GM23338 (cell line): ENCODE results near the gene ATP8A2. TPM values are rescaled to one million over a fixed set of nuclear protein-coding genes. Genes with fewer than 3 reads are reported as not detected.

Experiments used
- ATAC-seq: fragments of 200-7000 bp; cut with Tn5 transposase; 3 replicates; pipeline ENCODE4 v1.9.1; 2020
- DNase-seq: peaks from one replicate; pipeline ENCODE4 v3.0.0-alpha.2; 2015; ENCODE audit warnings: low spot score
- H2AFZ ChIP-seq: fragments of 200-600 bp; sonication (generic); 2 replicates; pipeline ENCODE4 v1.8.0; 2016; ENCODE audit warnings: antibody characterized with exemption, mild to moderate bottlenecking, moderate library complexity
- H3F3A ChIP-seq: fragments of 200-600 bp; sonication (generic); replicated peaks from 2 replicates; pipeline ENCODE4 v1.8.0; 2017; ENCODE audit warnings: antibody characterized with exemption, mixed run types, low read depth
- H3K27ac ChIP-seq: fragments of 200-600 bp; sonication (generic); 2 replicates; pipeline ENCODE4 v1.6.1; 2016; ENCODE audit warnings: low read depth
- H3K27me3 ChIP-seq: fragments of 200-600 bp; sonication (generic); 2 replicates; pipeline ENCODE4 v1.8.0; 2016; ENCODE audit warnings: mild to moderate bottlenecking, mixed run types, moderate library complexity; ENCODE audit not compliant: insufficient read depth
- H3K36me3 ChIP-seq: fragments of 200-600 bp; sonication (generic); 2 replicates; pipeline ENCODE4 v1.8.0; 2016; ENCODE audit warnings: mild to moderate bottlenecking; ENCODE audit not compliant: insufficient read depth
- H3K4me1 ChIP-seq: fragments of 200-600 bp; sonication (generic); 2 replicates; pipeline ENCODE4 v1.8.0; 2016; ENCODE audit warnings: mild to moderate bottlenecking, moderate library complexity; ENCODE audit not compliant: insufficient read depth
- H3K4me2 ChIP-seq: fragments of 200-600 bp; sonication (generic); 2 replicates; pipeline ENCODE4 v1.7.1; 2017; ENCODE audit warnings: mixed run types
- H3K4me3 ChIP-seq: fragments of 200-600 bp; sonication (generic); 2 replicates; pipeline ENCODE4 v1.6.1; 2016; ENCODE audit warnings: mixed run types
- H3K79me2 ChIP-seq: fragments of 200-600 bp; sonication (generic); replicated peaks from 2 replicates; pipeline ENCODE4 v1.8.0; 2017; ENCODE audit warnings: mild to moderate bottlenecking; ENCODE audit not compliant: insufficient read depth
- H3K9me2 ChIP-seq: fragments of 200-600 bp; sonication (generic); 2 replicates; pipeline ENCODE4 v1.8.0; 2017; ENCODE audit not compliant: insufficient read depth
- H4K20me1 ChIP-seq: fragments of 200-600 bp; sonication (generic); replicated peaks from 2 replicates; pipeline ENCODE4 v1.8.0; 2017; ENCODE audit warnings: mild to moderate bottlenecking; ENCODE audit not compliant: insufficient read depth
- H3K27ac Mint-ChIP-seq: 2 replicates; pipeline ENCODE4 v1.8.0; 2020; ENCODE audit warnings: inconsistent platforms, mild to moderate bottlenecking, moderate library complexity, mixed read lengths
- H3K27me3 Mint-ChIP-seq: 3 replicates; pipeline ENCODE4 v1.8.0; 2022; ENCODE audit warnings: low read depth, mild to moderate bottlenecking, moderate library complexity, mixed read lengths, inconsistent platforms; ENCODE audit not compliant: insufficient read depth, poor library complexity
- H3K36me3 Mint-ChIP-seq: 3 replicates; pipeline ENCODE4 v1.8.0; 2021; ENCODE audit warnings: low read depth, mild to moderate bottlenecking, inconsistent platforms, moderate library complexity, mixed read lengths
- H3K4me1 Mint-ChIP-seq: 3 replicates; pipeline ENCODE4 v1.8.0; 2020; ENCODE audit warnings: mild to moderate bottlenecking, inconsistent platforms, mixed read lengths
- H3K4me3 Mint-ChIP-seq: 3 replicates; pipeline ENCODE4 v1.8.0; 2021; ENCODE audit warnings: moderate library complexity, mild to moderate bottlenecking, inconsistent platforms, mixed read lengths
- H3K9me3 Mint-ChIP-seq: 3 replicates; pipeline ENCODE4 v1.8.0; 2020; ENCODE audit warnings: moderate library complexity, mild to moderate bottlenecking, inconsistent platforms, mixed read lengths
- CREB1 ChIP-seq: fragments of 250-450 bp; sonication (Bioruptor Pico); IDR thresholded peaks from 2 replicates; pipeline ENCODE4 v1.5.0; 2020; ENCODE audit warnings: low read depth, mild to moderate bottlenecking, moderate library complexity
- CTCF ChIP-seq, 2 experiments: fragments of 200-600 bp in 1 of 2; sonication (generic) in 1 of 2; conservative IDR thresholded peaks; 2 replicates each; pipeline versions ENCODE4 v1.5.1 to v1.6.1; 2016 to 2017; ENCODE audit warnings: antibody characterized with exemption in 2 of 2, low read depth in 2 of 2, mild to moderate bottlenecking in 2 of 2, moderate library complexity in 1 of 2
- ETS1 ChIP-seq: IDR thresholded peaks from 2 replicates; pipeline ENCODE4 v1.6.1; 2016; ENCODE audit warnings: antibody characterized with exemption
- EZH2 ChIP-seq: fragments of 200-600 bp; sonication (generic); IDR thresholded peaks from one replicate; pipeline ENCODE4 v1.8.0; 2017; ENCODE audit warnings: antibody characterized with exemption, mild to moderate bottlenecking, low read depth; ENCODE audit not compliant: unreplicated experiment
- EZH2phosphoT487 ChIP-seq: fragments of 200-600 bp; sonication (generic); IDR thresholded peaks from one replicate; pipeline ENCODE4 v1.8.1; 2018; ENCODE audit warnings: antibody characterized with exemption; ENCODE audit not compliant: unreplicated experiment
- JUNB ChIP-seq: IDR thresholded peaks from one replicate; pipeline ENCODE4 v1.6.1; 2016; ENCODE audit warnings: antibody characterized with exemption; ENCODE audit not compliant: unreplicated experiment
- NANOG ChIP-seq: IDR thresholded peaks from 2 replicates; pipeline ENCODE4 v1.6.1; 2016; ENCODE audit warnings: antibody characterized with exemption, borderline replicate concordance
- POLR2AphosphoS5 ChIP-seq: IDR thresholded peaks from 2 replicates; pipeline ENCODE4 v1.6.1; 2016; ENCODE audit warnings: antibody characterized with exemption, low read depth
- REST ChIP-seq: IDR thresholded peaks from one replicate; pipeline ENCODE4 v1.6.1; 2018; ENCODE audit warnings: antibody characterized with exemption; ENCODE audit not compliant: unreplicated experiment
- STAT1 ChIP-seq: IDR thresholded peaks from one replicate; pipeline ENCODE4 v1.6.1; 2016; ENCODE audit warnings: antibody characterized with exemption; ENCODE audit not compliant: unreplicated experiment
- ZNF114 ChIP-seq: fragments of 250-450 bp; sonication (Bioruptor Pico); IDR thresholded peaks from 2 replicates; pipeline ENCODE4 v1.5.0; 2020; ENCODE audit warnings: mild to moderate bottlenecking, moderate library complexity
- ZNF331 ChIP-seq: fragments of 250-450 bp; sonication (Bioruptor Pico); IDR thresholded peaks from 2 replicates; pipeline ENCODE4 v1.5.0; 2020; ENCODE audit warnings: low read depth, mild to moderate bottlenecking, moderate library complexity
- ZNF462 ChIP-seq: fragments of 250-450 bp; sonication (Bioruptor Pico); IDR thresholded peaks from 2 replicates; pipeline ENCODE4 v1.5.0; 2020; ENCODE audit warnings: mild to moderate bottlenecking, moderate library complexity
- polyA plus RNA-seq: library from polyadenylated mRNA; unstranded; fragments of >200 nt; fragmentation: Nextera tagmentation; extraction: Ambion mirVana; gene quantifications from 2 replicates; pipeline ENCODE4 v1.2.1, GENCODE V29; 2016
- total RNA-seq: library from RNA; depleted of rRNA; stranded (reverse); fragments of >200 nt; shearing (Covaris generic); gene quantifications from 2 replicates; pipeline ENCODE4 v1.2.3, GENCODE V29; 2014

ATP8A2 gene
- total and polyA plus RNA-seq, 2 experiments from 2014 or later = 5.7 to 8.8 TPM

- H3K9me3 Mint-ChIP-seq = no peaks in the 10 kb centered on the region
- H4K20me1 ChIP-seq = no peaks in the 10 kb centered on the region
- H3K9me2 ChIP-seq = peaks cover 6% of the 10 kb centered on the region; the same call in 1 of the 2 replicates
- DNase-seq = no peak
- no peak overlapping the region for H3K4me3 ChIP-seq
- H3K27me3 Mint-ChIP-seq = peaks cover 2% of the 10 kb centered on the region
- H3K27ac Mint-ChIP-seq = no peak overlapping the region
- H3K4me2 ChIP-seq = no peak overlapping the region
- no peaks in the 10 kb centered on the region for H3K79me2 ChIP-seq
- H3K27ac ChIP-seq = no peak overlapping the region
- ATAC-seq = no peak
- no peaks in the 10 kb centered on the region for H3K36me3 Mint-ChIP-seq
- no peaks in the 10 kb centered on the region for H3K4me1 ChIP-seq
- no peaks in the 10 kb centered on the region for H3K27me3 ChIP-seq
- H3K4me1 Mint-ChIP-seq = peaks cover 9% of the 10 kb centered on the region
- H3K4me3 Mint-ChIP-seq = no peak overlapping the region
- TF ChIP-seq ZNF462 (CRISPR knock-in tag) = no peak
- TF ChIP-seq ZNF114 (CRISPR knock-in tag) = no peak
- TF ChIP-seq ZNF331 (CRISPR knock-in tag) = no peak
- no peak for TF ChIP-seq REST
- TF ChIP-seq ETS1 = no peak
- TF ChIP-seq CREB1 (CRISPR knock-in tag) = no peak
- TF ChIP-seq NANOG = no peak
- no peak for TF ChIP-seq EZH2
- TF ChIP-seq CTCF (conservative IDR thresholded peaks at IDR 0.05; ENCODE audit: low read depth in 2 of 2) = no peak
- no peak for TF ChIP-seq JUNB
- no peak for TF ChIP-seq STAT1
- TF ChIP-seq EZH2phosphoT487 = no peak
- TF ChIP-seq POLR2AphosphoS5 = no peak
- H3F3A ChIP-seq = no peaks in the 10 kb centered on the region
- H3K36me3 ChIP-seq = no peaks in the 10 kb centered on the region
- no peak overlapping the region for H2AFZ ChIP-seq
Observed at GRCh38 chr13:25604106-25604505, 232.3 kb downstream of the ATP8A2 start.
